ENCODE results near the gene DLG5.
A peak's percentile ranks its signal among the peaks of the same experiment; 100 is the strongest.

DLG5 gene

GRCh38 chr10:77940225-77940624 lies 13.7 kb upstream of the DLG5 start:
- Histone ChIP-seq H3K4me1 (ENCODE audit: insufficient read depth, low read length) (peaks cover 7% of the 10 kb centered on the region), H2AFZ (ENCODE audit: low read depth, low read length) (no peak overlapping the region), H3K9me3 (ENCODE audit: low read length) (no peaks in the 10 kb centered on the region)

GRCh38 chr10:77939561-77940001 lies 13.0 kb upstream of the DLG5 start:
- Histone ChIP-seq H2AFZ (ENCODE audit: low read depth, low read length) (no peak overlapping the region), H3K36me3 (ENCODE audit: insufficient read depth, low read length) (no peaks in the 10 kb centered on the region), H3K27me3 (ENCODE audit: insufficient read depth, low read length) (no peaks in the 10 kb centered on the region), H3K4me3 (ENCODE audit: low read length) (no peak overlapping the region), H3K4me1 (ENCODE audit: insufficient read depth, low read length) (peaks cover 7% of the 10 kb centered on the region), H3K9me3 (ENCODE audit: low read length) (no peaks in the 10 kb centered on the region)

More at GRCh38 chr10:77940225-77940624, 13.7 kb upstream of the DLG5 start:
- no peaks in the 10 kb centered on the region for H3K36me3 ChIP-seq (ENCODE audit: insufficient read depth, low read length)
- H3K4me3 ChIP-seq (ENCODE audit: low read length): no peak overlapping the region
- H3K27me3 ChIP-seq (ENCODE audit: insufficient read depth, low read length): no peaks in the 10 kb centered on the region

- no peak overlapping the region for H3K4me3 ChIP-seq (ENCODE audit: low read length)
- H2AFZ ChIP-seq (ENCODE audit: low read depth, low read length): no peak overlapping the region
- H3K9me3 ChIP-seq (ENCODE audit: low read length): no peaks in the 10 kb centered on the region
- no peaks in the 10 kb centered on the region for H3K4me1 ChIP-seq (ENCODE audit: insufficient read depth, low read length)
- H3K27me3 ChIP-seq (ENCODE audit: insufficient read depth, low read length): no peaks in the 10 kb centered on the region
- no peaks in the 10 kb centered on the region for H3K36me3 ChIP-seq (ENCODE audit: insufficient read depth, low read length)
These were observed 10.4 kb upstream of the DLG5 start for GRCh38 chr10:77936697-77937567.

- no peaks in the 10 kb centered on the region for H3K9me3 ChIP-seq (ENCODE audit: low read length)
- no peak overlapping the region for H3K4me3 ChIP-seq (ENCODE audit: low read length)
- H3K27me3 ChIP-seq (ENCODE audit: insufficient read depth, low read length): no peaks in the 10 kb centered on the region
- H3K4me1 ChIP-seq (ENCODE audit: insufficient read depth, low read length): peaks cover 3% of the 10 kb centered on the region
- H3K36me3 ChIP-seq (ENCODE audit: insufficient read depth, low read length): no peaks in the 10 kb centered on the region
- no peak overlapping the region for H2AFZ ChIP-seq (ENCODE audit: low read depth, low read length)
These were observed 5.6 kb upstream of the DLG5 start for GRCh38 chr10:77932016-77932715.

GRCh38 chr10:77927402-77928246 lies 1.1 kb upstream of the DLG5 start:
- no peaks in the 10 kb centered on the region for H3K9me3 ChIP-seq (ENCODE audit: low read length)
- peak overlapping the region; percentile 69 for H2AFZ ChIP-seq (ENCODE audit: low read depth, low read length)
- H3K4me1 ChIP-seq (ENCODE audit: insufficient read depth, low read length): peaks cover 21% of the 10 kb centered on the region
- H3K36me3 ChIP-seq (ENCODE audit: insufficient read depth, low read length): peaks cover 5% of the 10 kb centered on the region
- peak overlapping the region; percentile 96 for H3K4me3 ChIP-seq (ENCODE audit: low read length)
- no peaks in the 10 kb centered on the region for H3K27me3 ChIP-seq (ENCODE audit: insufficient read depth, low read length)

- Histone ChIP-seq H2AFZ (ENCODE audit: low read depth, low read length) (peak overlapping the region; percentile 69), H3K9me3 (ENCODE audit: low read length) (no peaks in the 10 kb centered on the region), H3K36me3 (ENCODE audit: insufficient read depth, low read length) (peaks cover 5% of the 10 kb centered on the region), H3K27me3 (ENCODE audit: insufficient read depth, low read length) (no peaks in the 10 kb centered on the region), H3K4me1 (ENCODE audit: insufficient read depth, low read length) (peaks cover 27% of the 10 kb centered on the region), H3K4me3 (ENCODE audit: low read length) (peak overlapping the region; percentile 96)
These were observed 575 bp downstream of the DLG5 start for GRCh38 chr10:77925795-77926565.

GRCh38 chr10:77925410-77925794 lies 1.2 kb downstream of the DLG5 start:
- peaks cover 5% of the 10 kb centered on the region for H3K36me3 ChIP-seq (ENCODE audit: insufficient read depth, low read length)

GRCh38 chr10:77922566-77923179 lies 3.9 kb downstream of the DLG5 start:
- Histone ChIP-seq H3K36me3 (ENCODE audit: insufficient read depth, low read length) (peaks cover 5% of the 10 kb centered on the region), H3K4me1 (ENCODE audit: insufficient read depth, low read length) (peaks cover 27% of the 10 kb centered on the region), H2AFZ (ENCODE audit: low read depth, low read length) (no peak overlapping the region), H3K27me3 (ENCODE audit: insufficient read depth, low read length) (no peaks in the 10 kb centered on the region), H3K9me3 (ENCODE audit: low read length) (no peaks in the 10 kb centered on the region), H3K4me3 (ENCODE audit: low read length) (no peak overlapping the region)

More at GRCh38 chr10:77925410-77925794, 1.2 kb downstream of the DLG5 start:
- no peak overlapping the region for H2AFZ ChIP-seq (ENCODE audit: low read depth, low read length)
- peak overlapping the region; percentile 96 for H3K4me3 ChIP-seq (ENCODE audit: low read length)
- H3K4me1 ChIP-seq (ENCODE audit: insufficient read depth, low read length): peaks cover 27% of the 10 kb centered on the region
- H3K9me3 ChIP-seq (ENCODE audit: low read length): no peaks in the 10 kb centered on the region
- H3K27me3 ChIP-seq (ENCODE audit: insufficient read depth, low read length): no peaks in the 10 kb centered on the region

- Histone ChIP-seq H2AFZ (ENCODE audit: low read depth, low read length) (no peak overlapping the region), H3K36me3 (ENCODE audit: insufficient read depth, low read length) (peaks cover 5% of the 10 kb centered on the region), H3K4me3 (ENCODE audit: low read length) (no peak overlapping the region), H3K27me3 (ENCODE audit: insufficient read depth, low read length) (no peaks in the 10 kb centered on the region), H3K4me1 (ENCODE audit: insufficient read depth, low read length) (peaks cover 23% of the 10 kb centered on the region), H3K9me3 (ENCODE audit: low read length) (no peaks in the 10 kb centered on the region)
These were observed 4.5 kb downstream of the DLG5 start for GRCh38 chr10:77922055-77922454.

GRCh38 chr10:77921395-77921794 lies 5.2 kb downstream of the DLG5 start:
- H3K4me1 ChIP-seq (ENCODE audit: insufficient read depth, low read length): peaks cover 23% of the 10 kb centered on the region
- H3K27me3 ChIP-seq (ENCODE audit: insufficient read depth, low read length): no peaks in the 10 kb centered on the region
- no peak overlapping the region for H3K4me3 ChIP-seq (ENCODE audit: low read length)
- H2AFZ ChIP-seq (ENCODE audit: low read depth, low read length): no peak overlapping the region
- no peaks in the 10 kb centered on the region for H3K9me3 ChIP-seq (ENCODE audit: low read length)
- H3K36me3 ChIP-seq (ENCODE audit: insufficient read depth, low read length): peaks cover 5% of the 10 kb centered on the region

- no peaks in the 10 kb centered on the region for H3K27me3 ChIP-seq (ENCODE audit: insufficient read depth, low read length)
- no peaks in the 10 kb centered on the region for H3K9me3 ChIP-seq (ENCODE audit: low read length)
- H2AFZ ChIP-seq (ENCODE audit: low read depth, low read length): no peak overlapping the region
- peaks cover 5% of the 10 kb centered on the region for H3K36me3 ChIP-seq (ENCODE audit: insufficient read depth, low read length)
- no peak overlapping the region for H3K4me3 ChIP-seq (ENCODE audit: low read length)
- H3K4me1 ChIP-seq (ENCODE audit: insufficient read depth, low read length): peaks cover 21% of the 10 kb centered on the region
These were observed 6.1 kb downstream of the DLG5 start for GRCh38 chr10:77920495-77920894.

- H3K36me3 ChIP-seq (ENCODE audit: insufficient read depth, low read length): peaks cover 5% of the 10 kb centered on the region
- H3K4me1 ChIP-seq (ENCODE audit: insufficient read depth, low read length): peaks cover 13% of the 10 kb centered on the region
- H3K9me3 ChIP-seq (ENCODE audit: low read length): no peaks in the 10 kb centered on the region
- no peak overlapping the region for H2AFZ ChIP-seq (ENCODE audit: low read depth, low read length)
- H3K4me3 ChIP-seq (ENCODE audit: low read length): no peak overlapping the region
- no peaks in the 10 kb centered on the region for H3K27me3 ChIP-seq (ENCODE audit: insufficient read depth, low read length)
These were observed 6.8 kb downstream of the DLG5 start for GRCh38 chr10:77919713-77920108.
